Activated CD4-positive, alpha-beta memory T cell treated with anti-CD3 and anti-CD28 coated beads for 36 hours (primary cell): ENCODE measurements around the gene GHRHR. TPM values are rescaled to one million over a fixed set of nuclear protein-coding genes. Genes with fewer than 3 reads are reported as not detected.

ENCODE experiments used
- CTCF ChIA-PET: fragments of 350-600 bp; sonication (Branson Sonifier 250); formaldehyde crosslinking; loops from one replicate; lab custom pipeline; 2021; ENCODE audit warnings: antibody characterized with exemption, inconsistent platforms; lab: Charles Lee
- POLR2A ChIA-PET: fragments of 350-600 bp; sonication (Branson Sonifier 250); formaldehyde crosslinking; loops from one replicate; lab custom pipeline; 2021; ENCODE audit warnings: antibody characterized with exemption; lab: Charles Lee
- DNase-seq: peaks from one replicate; pipeline ENCODE4 v3.0.0-alpha.2; 2020
- H3K27ac Mint-ChIP-seq: one replicate; pipeline ENCODE4 v1.8.0; 2021; ENCODE audit warnings: mixed read lengths
- H3K27me3 Mint-ChIP-seq: one replicate; pipeline ENCODE4 v1.8.0; 2021; ENCODE audit warnings: mixed read lengths
- H3K36me3 Mint-ChIP-seq: one replicate; pipeline ENCODE4 v1.8.0; 2021; ENCODE audit warnings: mixed read lengths
- H3K4me1 Mint-ChIP-seq: one replicate; pipeline ENCODE4 v1.8.0; 2021; ENCODE audit warnings: low read depth, mixed read lengths
- H3K4me3 Mint-ChIP-seq: one replicate; pipeline ENCODE4 v1.8.0; 2021; ENCODE audit warnings: mild to moderate bottlenecking, mixed read lengths
- H3K9me3 Mint-ChIP-seq: one replicate; pipeline ENCODE4 v1.8.0; 2021; ENCODE audit warnings: mixed read lengths
- intact Hi-C: fragments of 100-400 bp; cut with micrococcal nuclease; formaldehyde crosslinking; loops from one replicate; pipeline ENCODE4 v1.15.1; 2023
- total RNA-seq, 2 experiments: library from RNA; stranded (reverse); gene quantifications; one replicate each; pipeline ENCODE4 v1.2.3, GENCODE V29; 2021

The GHRHR gene
- total RNA-seq, 2 experiments from 2014 or later = not detected

DNA sequence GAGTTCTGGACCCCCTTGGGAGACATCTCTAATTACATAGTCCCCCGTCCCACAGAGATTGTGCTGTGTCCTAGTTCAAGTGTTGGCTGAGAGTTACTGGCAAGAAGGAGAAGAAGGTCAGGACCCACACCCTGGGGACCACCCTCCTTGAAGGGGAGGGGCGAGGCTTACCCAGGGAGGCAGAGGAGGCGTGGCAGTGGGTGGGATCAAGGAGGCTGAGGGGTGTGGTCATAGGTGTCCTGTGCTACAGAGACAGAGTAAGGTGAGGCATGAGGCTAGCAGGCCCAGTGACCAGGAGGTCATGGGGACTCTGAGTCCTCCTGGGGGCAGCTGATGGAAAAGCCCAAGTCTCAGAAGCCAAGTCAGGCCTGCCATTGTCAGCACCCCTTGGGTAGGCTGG is 59.0 kb downstream of the GHRHR start:
- CTCF ChIA-PET = no interaction called here
- Mint-ChIP-seq H3K4me1 (peaks cover 42% of the 10 kb centered on the region), H3K9me3 (peaks cover 6% of the 10 kb centered on the region), H3K36me3 (peaks cover 3% of the 10 kb centered on the region), H3K27ac (no peak overlapping the region), H3K27me3 (no peaks in the 10 kb centered on the region), H3K4me3 (no peak overlapping the region)
- POLR2A ChIA-PET = interaction anchor here (0.5 kb wide), 1 partner anchor 10 kb away, joined by 5 read pairs; no protein-coding TSS in a partner anchor
- DNase-seq = no peak
- intact Hi-C loops = no loop called here

GRCh38 chr7:31023877-31024276 is 60.1 kb downstream of the GHRHR start:
- H3K36me3 Mint-ChIP-seq = peaks cover 3% of the 10 kb centered on the region
- POLR2A ChIA-PET = no interaction called here

DNA sequence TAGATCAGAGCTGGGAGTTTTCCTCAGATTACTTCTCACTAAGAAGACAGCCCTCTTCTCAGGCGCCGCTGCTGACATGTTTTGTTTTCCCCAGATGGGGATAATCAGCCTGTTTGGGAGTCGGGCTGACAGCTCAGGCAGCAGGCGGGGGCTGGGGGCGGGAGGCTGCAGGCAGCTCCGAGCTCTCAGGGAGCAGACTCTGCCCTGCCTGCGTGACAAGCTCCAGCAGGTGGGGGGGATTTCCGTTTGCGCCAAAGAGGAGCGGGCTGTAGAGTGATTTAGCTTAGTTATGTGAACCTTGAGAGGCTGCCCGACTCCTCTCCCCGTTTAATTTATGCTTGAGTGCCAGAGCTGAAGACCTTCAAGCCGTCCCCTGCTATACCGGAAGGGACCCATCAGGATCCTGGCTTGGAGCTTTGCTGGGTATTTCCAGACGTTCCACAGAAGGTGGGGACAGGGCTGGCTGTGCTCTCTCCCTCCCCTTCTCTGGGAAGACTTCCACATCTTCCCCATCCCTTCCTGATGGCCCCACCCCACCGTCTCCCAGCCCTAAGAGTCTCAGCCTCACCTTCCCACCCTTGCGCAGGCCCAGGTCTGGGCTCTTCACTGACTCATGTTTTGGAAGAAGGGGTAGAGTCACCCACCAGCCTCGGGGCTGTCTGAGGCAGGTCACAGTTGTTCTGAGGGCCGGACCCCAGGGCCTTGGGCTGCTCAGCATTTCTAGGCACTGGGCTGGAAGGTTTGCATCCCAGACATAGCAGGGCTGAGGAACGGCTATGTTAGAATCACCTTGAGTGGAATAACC is 63.6 kb downstream of the GHRHR start:
- POLR2A ChIA-PET = no interaction called here
- no peak overlapping the region for H3K27ac Mint-ChIP-seq
- DNase-seq = no peak
- peaks cover 3% of the 10 kb centered on the region for H3K36me3 Mint-ChIP-seq
- CTCF ChIA-PET = interaction anchor here (1.3 to 2.1 kb wide), 2 partner anchors 43 to 95 kb away, joined by 8 to 9 read pairs; no protein-coding TSS in a partner anchor
- H3K4me3 Mint-ChIP-seq = no peak overlapping the region
- peaks cover 6% of the 10 kb centered on the region for H3K9me3 Mint-ChIP-seq
- no peaks in the 10 kb centered on the region for H3K27me3 Mint-ChIP-seq
- peaks cover 21% of the 10 kb centered on the region for H3K4me1 Mint-ChIP-seq
- intact Hi-C loops = no loop called here

More at GRCh38 chr7:31023877-31024276, 60.1 kb downstream of the GHRHR start:
- peak; percentile 27 for DNase-seq
- Mint-ChIP-seq H3K4me1 (peaks cover 38% of the 10 kb centered on the region), H3K4me3 (no peak overlapping the region), H3K27ac (peak overlapping the region; percentile 58), H3K9me3 (peaks cover 6% of the 10 kb centered on the region), H3K27me3 (no peaks in the 10 kb centered on the region)
- CTCF ChIA-PET = no interaction called here
- intact Hi-C loops = no loop called here

- no peak overlapping the region for H3K27ac Mint-ChIP-seq
- DNase-seq = no peak
- H3K36me3 Mint-ChIP-seq = peaks cover 3% of the 10 kb centered on the region
- peaks cover 6% of the 10 kb centered on the region for H3K9me3 Mint-ChIP-seq
- no peak overlapping the region for H3K4me3 Mint-ChIP-seq
- H3K27me3 Mint-ChIP-seq = no peaks in the 10 kb centered on the region
- ChIA-PET POLR2A (no interaction called here), CTCF (interaction anchor here (1.3 to 2.1 kb wide), 2 partner anchors 44 to 94 kb away, joined by 8 to 9 read pairs; no protein-coding TSS in a partner anchor)
- intact Hi-C loops = no loop called here
- H3K4me1 Mint-ChIP-seq = peaks cover 19% of the 10 kb centered on the region
These were observed 64.3 kb downstream of the GHRHR start for GRCh38 chr7:31028006-31028405.

GRCh38 chr7:31028417-31028992 is 64.8 kb downstream of the GHRHR start:
- peaks cover 6% of the 10 kb centered on the region for H3K9me3 Mint-ChIP-seq
- POLR2A ChIA-PET = no interaction called here
- H3K4me3 Mint-ChIP-seq = no peak overlapping the region
- no peak for DNase-seq
- peaks cover 3% of the 10 kb centered on the region for H3K36me3 Mint-ChIP-seq
- intact Hi-C loops = no loop called here
- peaks cover 14% of the 10 kb centered on the region for H3K4me1 Mint-ChIP-seq
- CTCF ChIA-PET = no interaction called here
- no peak overlapping the region for H3K27ac Mint-ChIP-seq
- no peaks in the 10 kb centered on the region for H3K27me3 Mint-ChIP-seq

Other genes with a start within 250 kb of the GHRHR start
- not detected for gene INMT, start 211.8 kb upstream of the GHRHR start, total RNA-seq
- 1 to 10 TPM; 1.1 to 1.6 TPM for gene MINDY4, start 192.5 kb upstream of the GHRHR start, total RNA-seq
- gene AQP1, start 52.1 kb upstream of the GHRHR start, total RNA-seq = under 1 TPM; 0.36 to 0.62 TPM
- gene ADCYAP1R1, start 88.4 kb downstream of the GHRHR start, total RNA-seq = not detected